Uterus (tissue), 4 donors: ENCODE measurements around the gene C22orf39. TPM values are rescaled to one million over a fixed set of nuclear protein-coding genes. Genes with fewer than 3 reads are reported as not detected.

Source experiments
- DNase-seq, 2 donors: peaks; one replicate each; pipeline ENCODE4 v3.0.0-alpha.2; 2019 to 2020
- H3K27ac ChIP-seq, 2 donors: fragments of 200-600 bp; sonication (generic); 1 replicate in 1 of 2; 2 replicates in 1 of 2; pipeline ENCODE4 v1.5.1; 2016 to 2018
- H3K27me3 ChIP-seq, 2 donors: fragments of 200-600 bp; sonication (generic); one replicate each; pipeline ENCODE4 v1.5.1; 2018 to 2019; ENCODE audit warnings: control low read depth in 1 of 2
- H3K36me3 ChIP-seq, 2 donors: fragments of 200-600 bp; sonication (generic); one replicate each; pipeline ENCODE4 v1.5.1; 2019; ENCODE audit warnings: control low read depth in 1 of 2
- H3K4me1 ChIP-seq, 2 donors: fragments of 200-600 bp; sonication (generic); one replicate each; pipeline ENCODE4 v1.5.1; 2018 to 2019; ENCODE audit warnings: control low read depth in 1 of 2
- H3K4me3 ChIP-seq, 2 donors: fragments of 200-600 bp; sonication (generic); 1 replicate in 1 of 2; 2 replicates in 1 of 2; pipeline ENCODE4 v1.5.1; 2018 to 2019; ENCODE audit warnings: mild to moderate bottlenecking in 1 of 2
- H3K9me3 ChIP-seq, 2 donors: fragments of 200-600 bp; sonication (generic); one replicate each; pipeline ENCODE4 v1.5.1; 2019; ENCODE audit warnings: control low read depth in 1 of 2
- POLR2A ChIP-seq, 2 donors: fragments of 450-650 bp; IDR thresholded peaks; one replicate each; pipeline ENCODE4 v1.6.1; 2016; ENCODE audit warnings: antibody characterized with exemption in 2 of 2, mild to moderate bottlenecking in 1 of 2, moderate library complexity in 1 of 2
- intact Hi-C: fragments of 100-400 bp; cut with DNase I; formaldehyde crosslinking; loops from one replicate; pipeline ENCODE4 v1.15.1; 2023; ENCODE audit warnings: low total_unique reads
- total RNA-seq, 4 donors: library from RNA; depleted of rRNA in 3 of 4; stranded (reverse); fragments of >200 nt in 3 of 4; gene quantifications; one replicate each; pipeline versions ENCODE4 v1.1.0 to v1.2.4, GENCODE V29; 2014 to 2023
- TF ChIP-seq, protein P1 (sequence below), 4 experiments: fragments of 200-600 bp in 2 of 4; fragments of 450-650 bp in 2 of 4; sonication (generic) in 2 of 4; IDR thresholded peaks; one replicate each; pipeline ENCODE4 v1.5.1; 2016 to 2019; ENCODE audit warnings: antibody characterized with exemption in 4 of 4, mild to moderate bottlenecking in 2 of 4, moderate library complexity in 1 of 4
- donor health status: DM: yes; HTN: yes; CAD: no.

The C22orf39 gene
- total RNA-seq, 4 donors from 2014 or later = 38.4 to 112 (median 47.8) TPM

DNA sequence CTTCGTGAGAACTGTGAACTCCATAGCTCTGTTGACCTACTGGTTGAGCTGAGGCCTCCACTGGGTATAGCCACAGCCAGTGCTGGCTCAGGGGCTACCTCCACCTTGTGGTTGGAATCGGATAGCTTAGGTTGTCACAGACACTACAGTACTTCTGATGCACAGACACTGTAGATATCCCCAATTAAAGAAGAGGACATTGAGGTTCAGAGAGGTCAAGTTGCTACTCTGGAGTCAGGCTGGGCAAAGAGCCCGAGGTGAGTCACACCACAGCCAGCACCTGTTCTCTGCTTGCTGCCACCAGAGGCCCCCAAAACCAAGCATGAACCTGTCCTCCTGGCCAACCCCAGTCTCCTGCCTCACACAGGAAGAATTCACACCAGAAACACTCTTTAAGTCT, 26.1 kb upstream of the C22orf39 start:
- H3K27me3 ChIP-seq = no peaks in the 10 kb centered on the region
- no peaks in the 10 kb centered on the region for H3K36me3 ChIP-seq
- TF ChIP-seq POLR2A (IDR thresholded peaks at IDR 0.05) = no peak
- TF ChIP-seq, protein P1, sequence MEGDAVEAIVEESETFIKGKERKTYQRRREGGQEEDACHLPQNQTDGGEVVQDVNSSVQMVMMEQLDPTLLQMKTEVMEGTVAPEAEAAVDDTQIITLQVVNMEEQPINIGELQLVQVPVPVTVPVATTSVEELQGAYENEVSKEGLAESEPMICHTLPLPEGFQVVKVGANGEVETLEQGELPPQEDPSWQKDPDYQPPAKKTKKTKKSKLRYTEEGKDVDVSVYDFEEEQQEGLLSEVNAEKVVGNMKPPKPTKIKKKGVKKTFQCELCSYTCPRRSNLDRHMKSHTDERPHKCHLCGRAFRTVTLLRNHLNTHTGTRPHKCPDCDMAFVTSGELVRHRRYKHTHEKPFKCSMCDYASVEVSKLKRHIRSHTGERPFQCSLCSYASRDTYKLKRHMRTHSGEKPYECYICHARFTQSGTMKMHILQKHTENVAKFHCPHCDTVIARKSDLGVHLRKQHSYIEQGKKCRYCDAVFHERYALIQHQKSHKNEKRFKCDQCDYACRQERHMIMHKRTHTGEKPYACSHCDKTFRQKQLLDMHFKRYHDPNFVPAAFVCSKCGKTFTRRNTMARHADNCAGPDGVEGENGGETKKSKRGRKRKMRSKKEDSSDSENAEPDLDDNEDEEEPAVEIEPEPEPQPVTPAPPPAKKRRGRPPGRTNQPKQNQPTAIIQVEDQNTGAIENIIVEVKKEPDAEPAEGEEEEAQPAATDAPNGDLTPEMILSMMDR (IDR thresholded peaks at IDR 0.05) = no peak

GRCh38 chr22:19472233-19472632, 24.7 kb upstream of the C22orf39 start:
- H3K27ac ChIP-seq = no peak overlapping the region
- no peaks in the 10 kb centered on the region for H3K36me3 ChIP-seq
- TF ChIP-seq POLR2A (IDR thresholded peaks at IDR 0.05) = no peak
- TF ChIP-seq, protein P1 (IDR thresholded peaks at IDR 0.05) = no peak
- H3K4me1 ChIP-seq = no peaks in the 10 kb centered on the region
- H3K4me3 ChIP-seq = no peak overlapping the region
- no peaks in the 10 kb centered on the region for H3K9me3 ChIP-seq
- no peak for DNase-seq
- intact Hi-C loops = no loop called here
- no peaks in the 10 kb centered on the region for H3K27me3 ChIP-seq

More for the DNA sequence above, 26.1 kb upstream of the C22orf39 start:
- Histone ChIP-seq H3K4me1 (peaks cover 0 to 5% of the 10 kb centered on the region in 2 donors), H3K27ac (no peak overlapping the region), H3K4me3 (no peak overlapping the region), H3K9me3 (no peaks in the 10 kb centered on the region)
- no peak for DNase-seq
- intact Hi-C loops = no loop called here

DNA sequence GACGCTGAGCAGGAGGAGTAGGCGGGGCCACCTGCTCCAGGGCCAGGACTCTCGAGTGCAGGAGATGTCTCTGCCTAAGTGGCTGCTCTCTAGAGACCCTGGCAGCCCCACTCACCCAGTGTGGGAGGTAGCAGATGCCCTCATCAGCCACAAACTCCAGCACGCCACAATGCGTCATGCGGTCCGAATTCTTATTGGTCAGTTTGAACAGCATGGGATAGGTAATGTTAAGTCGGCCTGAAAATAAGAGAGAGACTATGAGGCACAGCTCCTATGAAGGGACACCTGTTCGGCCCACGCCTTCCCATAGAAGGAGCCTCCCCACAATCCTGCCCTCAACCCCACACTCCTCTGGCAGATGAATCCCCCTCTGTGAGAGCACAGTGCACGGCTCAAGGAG, 24.1 kb upstream of the C22orf39 start:
- TF ChIP-seq POLR2A (IDR thresholded peaks at IDR 0.05) = no peak
- TF ChIP-seq, protein P1 (IDR thresholded peaks at IDR 0.05) = no peak
- no peak for DNase-seq
- no peaks in the 10 kb centered on the region for H3K27me3 ChIP-seq
- H3K4me3 ChIP-seq = no peak overlapping the region
- H3K36me3 ChIP-seq = no peaks in the 10 kb centered on the region
- intact Hi-C loops = no loop called here
- no peak overlapping the region for H3K27ac ChIP-seq
- no peaks in the 10 kb centered on the region for H3K9me3 ChIP-seq
- H3K4me1 ChIP-seq = no peaks in the 10 kb centered on the region

GRCh38 chr22:19470010-19470409, 22.5 kb upstream of the C22orf39 start:
- DNase-seq = no peak
- no peak for TF ChIP-seq POLR2A (IDR thresholded peaks at IDR 0.05)
- TF ChIP-seq, protein P1 (IDR thresholded peaks at IDR 0.05) = no peak
- H3K27me3 ChIP-seq = no peaks in the 10 kb centered on the region
- no peak overlapping the region for H3K27ac ChIP-seq
- no peak overlapping the region for H3K4me3 ChIP-seq
- no peaks in the 10 kb centered on the region for H3K36me3 ChIP-seq
- H3K9me3 ChIP-seq = no peaks in the 10 kb centered on the region
- intact Hi-C loops = no loop called here
- H3K4me1 ChIP-seq = no peaks in the 10 kb centered on the region

- no peak overlapping the region for H3K27ac ChIP-seq
- H3K4me3 ChIP-seq = no peak overlapping the region
- H3K4me1 ChIP-seq = no peaks in the 10 kb centered on the region
- TF ChIP-seq, protein P1 (IDR thresholded peaks at IDR 0.05) = no peak
- TF ChIP-seq POLR2A (IDR thresholded peaks at IDR 0.05) = no peak
- H3K36me3 ChIP-seq = no peaks in the 10 kb centered on the region
- intact Hi-C loops = no loop called here
- no peaks in the 10 kb centered on the region for H3K9me3 ChIP-seq
- H3K27me3 ChIP-seq = no peaks in the 10 kb centered on the region
- DNase-seq = no peak
These were observed 21.9 kb upstream of the C22orf39 start for GRCh38 chr22:19469421-19469820.
